ENCODE measurements around the gene MSX1. TPM values are rescaled to one million over a fixed set of nuclear protein-coding genes. Genes with fewer than 3 reads are reported as not detected.

Gene MSX1
- total and polyA plus RNA-seq, 2 experiments from 2014 or later = 0.61 TPM; not detected in 1

DNA sequence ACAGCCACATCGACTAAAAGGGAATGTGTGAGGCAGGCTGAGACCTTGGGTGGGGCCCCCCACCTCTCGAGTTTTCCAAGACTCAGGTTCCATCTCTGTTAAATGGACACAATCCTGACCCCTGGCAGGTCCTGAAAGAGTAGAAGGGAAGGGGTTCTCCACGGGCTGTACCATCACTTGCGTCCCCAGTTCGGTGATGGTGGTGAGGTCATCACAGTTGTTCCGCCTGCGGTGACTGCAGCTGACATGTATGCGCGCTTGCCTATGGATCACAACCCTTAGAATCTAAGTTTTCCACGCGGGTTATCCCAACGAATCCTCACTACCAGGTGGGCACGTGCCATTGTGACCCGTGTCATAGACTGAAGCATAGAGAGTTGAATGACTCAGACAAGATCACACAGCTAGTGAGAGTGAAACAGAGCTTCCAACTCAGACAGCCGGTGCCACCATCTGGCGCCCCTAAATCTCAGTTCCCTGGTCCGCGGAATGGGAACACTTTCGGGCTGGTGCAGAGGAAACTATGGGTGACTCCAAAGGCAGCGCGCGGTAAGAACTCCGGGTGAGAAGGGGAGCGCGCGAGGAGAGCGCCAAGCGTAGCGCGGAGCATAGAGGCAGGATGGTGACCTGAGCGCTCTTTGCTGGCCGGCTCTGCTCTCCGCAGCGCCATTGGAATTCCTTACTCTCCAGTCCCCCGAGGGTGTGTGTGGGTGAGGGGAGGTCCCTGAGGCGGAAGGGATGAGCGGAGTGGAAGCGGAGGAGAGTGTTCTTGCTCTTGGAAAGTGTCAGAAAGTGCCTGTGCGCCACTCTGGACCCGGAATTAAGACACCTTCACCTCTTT, 10.5 kb downstream of the MSX1 start:
- H3K27me3 Mint-ChIP-seq (ENCODE audit: insufficient read depth, low read depth, poor library complexity) = peaks cover 8% of the 10 kb centered on the region
- H3K4me1 Mint-ChIP-seq = peaks cover 41% of the 10 kb centered on the region
- no peaks in the 10 kb centered on the region; the same call in 2 of the 3 replicates for H3K36me3 Mint-ChIP-seq (ENCODE audit: low read depth)
- H3K4me3 Mint-ChIP-seq = peak overlapping the region; percentile 57
- H3K79me2 ChIP-seq (replicated peaks; ENCODE audit: insufficient read depth) = no peaks in the 10 kb centered on the region
- peaks cover 5% of the 10 kb centered on the region; the same call in 1 of the 3 replicates for H3K9me3 Mint-ChIP-seq
- DNase-seq (ENCODE audit: low spot score) (peak; percentile 85), ATAC-seq (peak; percentile 31)
- H3K27ac ChIP-seq (ENCODE audit: low read depth) = no peak overlapping the region
- no peak overlapping the region for H3K27ac Mint-ChIP-seq
- peaks cover 100% of the 10 kb centered on the region for H3K27me3 ChIP-seq (ENCODE audit: insufficient read depth)
- H3K4me1 ChIP-seq (ENCODE audit: insufficient read depth) = peaks cover 49% of the 10 kb centered on the region
- H3K4me3 ChIP-seq = peak overlapping the region; percentile 47
- peak overlapping the region; percentile 71 for H3K4me2 ChIP-seq
- TF ChIP-seq, protein P1, sequence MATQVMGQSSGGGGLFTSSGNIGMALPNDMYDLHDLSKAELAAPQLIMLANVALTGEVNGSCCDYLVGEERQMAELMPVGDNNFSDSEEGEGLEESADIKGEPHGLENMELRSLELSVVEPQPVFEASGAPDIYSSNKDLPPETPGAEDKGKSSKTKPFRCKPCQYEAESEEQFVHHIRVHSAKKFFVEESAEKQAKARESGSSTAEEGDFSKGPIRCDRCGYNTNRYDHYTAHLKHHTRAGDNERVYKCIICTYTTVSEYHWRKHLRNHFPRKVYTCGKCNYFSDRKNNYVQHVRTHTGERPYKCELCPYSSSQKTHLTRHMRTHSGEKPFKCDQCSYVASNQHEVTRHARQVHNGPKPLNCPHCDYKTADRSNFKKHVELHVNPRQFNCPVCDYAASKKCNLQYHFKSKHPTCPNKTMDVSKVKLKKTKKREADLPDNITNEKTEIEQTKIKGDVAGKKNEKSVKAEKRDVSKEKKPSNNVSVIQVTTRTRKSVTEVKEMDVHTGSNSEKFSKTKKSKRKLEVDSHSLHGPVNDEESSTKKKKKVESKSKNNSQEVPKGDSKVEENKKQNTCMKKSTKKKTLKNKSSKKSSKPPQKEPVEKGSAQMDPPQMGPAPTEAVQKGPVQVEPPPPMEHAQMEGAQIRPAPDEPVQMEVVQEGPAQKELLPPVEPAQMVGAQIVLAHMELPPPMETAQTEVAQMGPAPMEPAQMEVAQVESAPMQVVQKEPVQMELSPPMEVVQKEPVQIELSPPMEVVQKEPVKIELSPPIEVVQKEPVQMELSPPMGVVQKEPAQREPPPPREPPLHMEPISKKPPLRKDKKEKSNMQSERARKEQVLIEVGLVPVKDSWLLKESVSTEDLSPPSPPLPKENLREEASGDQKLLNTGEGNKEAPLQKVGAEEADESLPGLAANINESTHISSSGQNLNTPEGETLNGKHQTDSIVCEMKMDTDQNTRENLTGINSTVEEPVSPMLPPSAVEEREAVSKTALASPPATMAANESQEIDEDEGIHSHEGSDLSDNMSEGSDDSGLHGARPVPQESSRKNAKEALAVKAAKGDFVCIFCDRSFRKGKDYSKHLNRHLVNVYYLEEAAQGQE (IDR thresholded peaks at IDR 0.05; ENCODE audit: unreplicated experiment) = no peak
- TF ChIP-seq JUNB (IDR thresholded peaks at IDR 0.05; ENCODE audit: unreplicated experiment) (no peak), EZH2phosphoT487 (IDR thresholded peaks at IDR 0.05; ENCODE audit: unreplicated experiment) (peak; percentile 95), NANOG (IDR thresholded peaks at IDR 0.05; ENCODE audit: borderline replicate concordance) (no peak), EZH2 (IDR thresholded peaks at IDR 0.05; ENCODE audit: low read depth, unreplicated experiment) (peak; percentile 90)
- TF ChIP-seq, protein P2, sequence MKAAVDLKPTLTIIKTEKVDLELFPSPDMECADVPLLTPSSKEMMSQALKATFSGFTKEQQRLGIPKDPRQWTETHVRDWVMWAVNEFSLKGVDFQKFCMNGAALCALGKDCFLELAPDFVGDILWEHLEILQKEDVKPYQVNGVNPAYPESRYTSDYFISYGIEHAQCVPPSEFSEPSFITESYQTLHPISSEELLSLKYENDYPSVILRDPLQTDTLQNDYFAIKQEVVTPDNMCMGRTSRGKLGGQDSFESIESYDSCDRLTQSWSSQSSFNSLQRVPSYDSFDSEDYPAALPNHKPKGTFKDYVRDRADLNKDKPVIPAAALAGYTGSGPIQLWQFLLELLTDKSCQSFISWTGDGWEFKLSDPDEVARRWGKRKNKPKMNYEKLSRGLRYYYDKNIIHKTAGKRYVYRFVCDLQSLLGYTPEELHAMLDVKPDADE (IDR thresholded peaks at IDR 0.05) = no peak
- peaks cover 8% of the 10 kb centered on the region for H3F3A ChIP-seq (replicated peaks; ENCODE audit: low read depth)
- H2AFZ ChIP-seq = no peak overlapping the region
- H3K36me3 ChIP-seq (ENCODE audit: insufficient read depth) = no peaks in the 10 kb centered on the region; the same call in 1 of the 2 replicates
- no peaks in the 10 kb centered on the region for H3K9me2 ChIP-seq (ENCODE audit: insufficient read depth)
- peaks cover 47% of the 10 kb centered on the region for H4K20me1 ChIP-seq (replicated peaks; ENCODE audit: insufficient read depth)

DNA sequence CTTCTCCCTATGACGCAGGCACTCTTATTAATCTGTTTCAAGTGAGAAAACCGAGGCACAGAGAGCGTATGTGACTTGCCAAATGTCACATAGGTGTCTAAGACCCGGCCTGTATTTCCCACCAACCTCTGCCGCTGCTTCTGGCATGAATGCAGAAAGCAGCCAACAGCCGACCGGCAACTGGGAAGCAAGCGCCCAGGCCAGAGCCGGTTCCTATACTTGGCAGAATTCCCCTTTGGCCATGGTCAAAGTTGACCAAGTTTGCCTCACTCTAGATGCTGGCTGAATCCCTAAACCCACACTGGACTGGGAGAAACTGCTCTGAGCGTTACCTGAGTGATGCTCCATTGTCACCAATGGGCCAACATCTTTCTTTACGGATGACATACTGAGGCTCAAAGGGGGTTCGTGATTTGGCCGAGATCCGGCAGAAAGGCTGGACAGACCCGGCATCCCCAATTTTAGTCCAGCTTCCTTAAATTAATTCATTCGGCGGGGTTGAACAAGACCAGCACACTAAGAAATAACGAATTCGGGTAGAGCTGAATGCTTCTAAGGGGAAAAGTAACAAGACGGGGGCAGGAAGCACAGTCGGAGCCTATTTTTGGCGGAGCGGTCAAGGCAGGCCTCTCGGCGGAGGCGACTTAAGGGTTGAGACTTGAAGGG, 11.2 kb downstream of the MSX1 start:
- H2AFZ ChIP-seq = peak overlapping the region; percentile 10; the same call in 1 of the 2 replicates
- no peaks in the 10 kb centered on the region; the same call in 2 of the 3 replicates for H3K36me3 Mint-ChIP-seq (ENCODE audit: low read depth)
- no peaks in the 10 kb centered on the region for H3K27me3 Mint-ChIP-seq (ENCODE audit: insufficient read depth, low read depth, poor library complexity)
- H3K9me3 Mint-ChIP-seq = peaks cover 5% of the 10 kb centered on the region; the same call in 1 of the 3 replicates
- peaks cover 41% of the 10 kb centered on the region for H4K20me1 ChIP-seq (replicated peaks; ENCODE audit: insufficient read depth)
- H3K36me3 ChIP-seq (ENCODE audit: insufficient read depth) = no peaks in the 10 kb centered on the region
- H3K27ac Mint-ChIP-seq = no peak overlapping the region
- peaks cover 8% of the 10 kb centered on the region for H3F3A ChIP-seq (replicated peaks; ENCODE audit: low read depth)
- H3K4me3 Mint-ChIP-seq = peak overlapping the region; percentile 57
- peaks cover 45% of the 10 kb centered on the region for H3K4me1 ChIP-seq (ENCODE audit: insufficient read depth)
- peak overlapping the region; percentile 47 for H3K4me3 ChIP-seq
- DNase-seq (ENCODE audit: low spot score) (no peak), ATAC-seq (no peak)
- peaks cover 37% of the 10 kb centered on the region for H3K4me1 Mint-ChIP-seq
- peaks cover 100% of the 10 kb centered on the region for H3K27me3 ChIP-seq (ENCODE audit: insufficient read depth)
- no peaks in the 10 kb centered on the region for H3K9me2 ChIP-seq (ENCODE audit: insufficient read depth)
- H3K4me2 ChIP-seq = peak overlapping the region; percentile 71
- no peak overlapping the region for H3K27ac ChIP-seq (ENCODE audit: low read depth)
- H3K79me2 ChIP-seq (replicated peaks; ENCODE audit: insufficient read depth) = no peaks in the 10 kb centered on the region
- TF ChIP-seq ZNF114 (CRISPR knock-in tag; IDR thresholded peaks at IDR 0.05) = no peak
- no peak for TF ChIP-seq ZNF331 (CRISPR knock-in tag; IDR thresholded peaks at IDR 0.05; ENCODE audit: low read depth)
- TF ChIP-seq, protein P1 (IDR thresholded peaks at IDR 0.05; ENCODE audit: unreplicated experiment) = no peak
- no peak for TF ChIP-seq POLR2AphosphoS5 (IDR thresholded peaks at IDR 0.05; ENCODE audit: low read depth)
- peak; percentile 78 for TF ChIP-seq EZH2phosphoT487 (IDR thresholded peaks at IDR 0.05; ENCODE audit: unreplicated experiment)
- peak; percentile 100 for TF ChIP-seq EZH2 (IDR thresholded peaks at IDR 0.05; ENCODE audit: low read depth, unreplicated experiment)
- TF ChIP-seq STAT1 (IDR thresholded peaks at IDR 0.05; ENCODE audit: unreplicated experiment) = no peak
- TF ChIP-seq, protein P2 (IDR thresholded peaks at IDR 0.05) = no peak

Measured in GM23338 (cell line).